IPS-18a (cell line): ENCODE measurements around the gene C19orf33.

Experiments used
- H3K27ac ChIP-seq: one replicate; pipeline ENCODE4 v1.5.1; 2013; ENCODE audit warnings: low read length
- H3K27me3 ChIP-seq: one replicate; pipeline ENCODE4 v1.6.1; 2013; ENCODE audit warnings: mild to moderate bottlenecking, low read length; ENCODE audit not compliant: control insufficient read depth, insufficient read depth
- H3K36me3 ChIP-seq: one replicate; pipeline ENCODE4 v1.6.1; 2013; ENCODE audit warnings: low read depth, low read length; ENCODE audit not compliant: control insufficient read depth
- H3K4me1 ChIP-seq: one replicate; pipeline ENCODE4 v1.6.1; 2013; ENCODE audit warnings: low read depth, low read length; ENCODE audit not compliant: control insufficient read depth
- H3K4me3 ChIP-seq: one replicate; pipeline ENCODE4 v1.5.1; 2013; ENCODE audit warnings: low read length
- H3K9ac ChIP-seq: one replicate; pipeline ENCODE4 v1.6.1; 2013; ENCODE audit warnings: mild to moderate bottlenecking, low read length, moderate library complexity
- H3K9me3 ChIP-seq: one replicate; pipeline ENCODE4 v1.6.1; 2013; ENCODE audit warnings: low read depth, low read length; ENCODE audit not compliant: control insufficient read depth

C19orf33 gene

DNA sequence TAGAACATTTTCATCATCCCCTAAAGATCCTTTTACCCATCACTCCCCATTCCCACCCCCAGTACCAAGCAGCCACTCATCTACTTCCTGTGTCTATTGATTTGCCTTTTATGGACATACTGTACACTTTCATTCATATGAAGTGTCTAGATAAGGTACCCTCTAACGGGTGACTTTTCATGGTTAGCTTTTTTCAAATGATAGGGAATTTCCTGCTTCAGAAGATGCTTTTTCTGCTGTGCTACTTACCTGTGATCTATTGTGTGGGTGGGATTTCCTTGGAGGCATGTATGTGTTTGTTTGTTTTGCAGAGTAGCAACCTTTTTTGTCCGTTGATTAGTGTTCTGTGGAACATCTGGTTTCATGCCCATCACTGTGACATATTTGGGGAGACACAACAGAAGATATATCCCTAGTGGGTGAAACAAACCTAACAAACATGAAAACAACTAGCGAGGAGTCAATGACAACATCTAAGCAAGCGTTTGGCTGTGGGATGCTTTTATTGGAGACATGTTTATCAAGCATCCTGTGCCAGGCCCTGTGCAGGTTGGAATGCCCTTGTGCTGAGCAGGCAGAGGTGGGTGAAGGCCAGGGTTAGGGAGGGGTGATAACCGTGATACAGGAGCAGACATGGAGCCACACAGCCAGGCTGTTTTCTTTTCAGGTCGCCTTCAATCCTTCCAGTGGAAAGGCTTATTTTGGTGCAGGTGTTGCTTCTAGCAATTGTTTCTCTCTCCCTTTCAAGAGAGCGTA, 22.1 kb upstream of the C19orf33 start:
- H3K9me3 ChIP-seq = no peaks in the 10 kb centered on the region
- H3K4me3 ChIP-seq = no peak overlapping the region
- no peak overlapping the region for H3K9ac ChIP-seq
- H3K27me3 ChIP-seq = no peaks in the 10 kb centered on the region
- H3K4me1 ChIP-seq = no peaks in the 10 kb centered on the region
- no peak overlapping the region for H3K27ac ChIP-seq
- H3K36me3 ChIP-seq = peaks cover 18% of the 10 kb centered on the region

DNA sequence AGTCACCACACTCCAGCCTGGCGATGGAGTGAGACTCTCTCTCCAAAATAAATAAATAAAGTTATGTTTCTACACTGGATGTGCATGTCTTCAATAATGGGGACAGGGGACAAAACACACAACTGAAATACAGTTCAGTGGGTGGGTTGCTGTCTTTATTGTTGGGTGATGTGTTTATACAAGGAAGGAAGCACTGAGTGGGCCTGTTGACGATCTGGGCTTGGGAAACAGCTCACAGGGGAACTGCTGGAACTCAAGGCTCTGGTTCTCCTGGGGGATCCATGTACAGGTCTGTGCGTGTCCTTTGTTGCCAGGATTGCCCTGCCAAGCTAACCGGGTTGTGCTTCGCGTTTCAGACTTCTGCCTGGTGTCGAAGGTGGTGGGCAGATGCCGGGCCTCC, 20.8 kb upstream of the C19orf33 start:
- Histone ChIP-seq H3K36me3 (peaks cover 26% of the 10 kb centered on the region), H3K4me1 (no peaks in the 10 kb centered on the region), H3K27ac (no peak overlapping the region), H3K27me3 (no peaks in the 10 kb centered on the region), H3K9me3 (no peaks in the 10 kb centered on the region), H3K4me3 (no peak overlapping the region), H3K9ac (no peak overlapping the region)

DNA sequence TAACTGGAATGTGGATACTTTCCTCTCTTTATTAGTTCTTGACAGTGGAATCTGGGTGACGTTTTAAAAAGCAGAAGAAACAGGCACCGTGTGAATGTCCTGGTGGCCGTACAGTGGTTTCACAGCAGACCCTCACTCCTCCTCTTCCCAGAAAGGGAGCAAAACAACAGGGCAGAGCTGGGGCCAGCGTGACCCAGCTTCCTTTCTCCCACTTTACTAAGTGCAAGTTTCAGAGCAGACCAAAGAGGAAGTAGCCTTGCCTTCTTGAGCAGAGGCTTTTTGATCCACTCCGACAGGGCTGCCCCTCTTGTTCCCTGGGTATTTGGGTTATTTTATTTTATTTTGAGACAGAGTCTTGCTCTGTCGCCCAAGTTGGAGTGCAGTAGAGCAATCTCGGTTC, 19.6 kb upstream of the C19orf33 start:
- no peak overlapping the region for H3K4me3 ChIP-seq
- H3K27me3 ChIP-seq = no peaks in the 10 kb centered on the region
- no peaks in the 10 kb centered on the region for H3K9me3 ChIP-seq
- H3K4me1 ChIP-seq = no peaks in the 10 kb centered on the region
- H3K27ac ChIP-seq = no peak overlapping the region
- no peak overlapping the region for H3K9ac ChIP-seq
- peaks cover 34% of the 10 kb centered on the region for H3K36me3 ChIP-seq

DNA sequence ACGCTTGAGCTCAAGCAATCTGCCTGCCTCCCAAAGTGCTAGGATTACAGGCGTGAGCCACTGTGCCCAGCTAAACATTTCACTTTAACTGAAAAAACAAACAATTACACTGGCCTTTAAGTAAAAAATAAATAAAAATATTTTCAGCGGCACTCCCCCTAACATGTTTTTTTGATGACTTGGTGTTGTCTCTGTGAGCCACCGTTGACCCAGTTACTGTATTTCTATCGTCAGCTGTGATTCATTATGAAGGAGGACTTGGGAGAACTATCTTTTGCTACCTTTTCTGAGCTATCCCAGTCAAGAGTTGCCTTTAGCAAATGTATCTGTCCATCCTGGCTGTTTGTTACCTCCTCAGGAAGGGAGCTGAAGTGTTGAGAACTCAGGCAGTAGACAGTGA, 18.5 kb upstream of the C19orf33 start:
- Histone ChIP-seq H3K4me1 (no peaks in the 10 kb centered on the region), H3K9ac (no peak overlapping the region), H3K4me3 (no peak overlapping the region), H3K36me3 (peaks cover 45% of the 10 kb centered on the region), H3K27me3 (no peaks in the 10 kb centered on the region), H3K27ac (no peak overlapping the region), H3K9me3 (no peaks in the 10 kb centered on the region)

DNA sequence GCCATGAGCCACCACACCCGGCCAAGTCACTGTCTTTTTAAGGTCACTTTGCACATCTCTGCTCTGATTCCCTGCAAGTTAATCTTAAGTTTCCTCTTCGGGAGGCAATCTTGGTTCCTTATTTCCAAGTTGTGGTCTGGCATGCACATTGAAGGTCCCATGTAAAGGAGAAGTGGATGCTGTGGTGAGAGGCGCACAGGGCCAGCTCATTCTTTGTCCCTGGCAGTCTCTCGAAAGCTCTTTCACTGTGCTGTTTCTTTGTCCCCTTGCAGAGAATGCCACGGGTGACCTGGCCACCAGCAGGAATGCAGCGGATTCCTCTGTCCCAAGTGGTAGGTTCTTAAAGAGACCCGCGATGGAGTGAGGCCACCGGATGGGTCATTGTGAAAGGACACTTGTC, 16.4 kb upstream of the C19orf33 start:
- Histone ChIP-seq H3K27ac (no peak overlapping the region), H3K36me3 (peaks cover 61% of the 10 kb centered on the region), H3K9ac (no peak overlapping the region)

DNA sequence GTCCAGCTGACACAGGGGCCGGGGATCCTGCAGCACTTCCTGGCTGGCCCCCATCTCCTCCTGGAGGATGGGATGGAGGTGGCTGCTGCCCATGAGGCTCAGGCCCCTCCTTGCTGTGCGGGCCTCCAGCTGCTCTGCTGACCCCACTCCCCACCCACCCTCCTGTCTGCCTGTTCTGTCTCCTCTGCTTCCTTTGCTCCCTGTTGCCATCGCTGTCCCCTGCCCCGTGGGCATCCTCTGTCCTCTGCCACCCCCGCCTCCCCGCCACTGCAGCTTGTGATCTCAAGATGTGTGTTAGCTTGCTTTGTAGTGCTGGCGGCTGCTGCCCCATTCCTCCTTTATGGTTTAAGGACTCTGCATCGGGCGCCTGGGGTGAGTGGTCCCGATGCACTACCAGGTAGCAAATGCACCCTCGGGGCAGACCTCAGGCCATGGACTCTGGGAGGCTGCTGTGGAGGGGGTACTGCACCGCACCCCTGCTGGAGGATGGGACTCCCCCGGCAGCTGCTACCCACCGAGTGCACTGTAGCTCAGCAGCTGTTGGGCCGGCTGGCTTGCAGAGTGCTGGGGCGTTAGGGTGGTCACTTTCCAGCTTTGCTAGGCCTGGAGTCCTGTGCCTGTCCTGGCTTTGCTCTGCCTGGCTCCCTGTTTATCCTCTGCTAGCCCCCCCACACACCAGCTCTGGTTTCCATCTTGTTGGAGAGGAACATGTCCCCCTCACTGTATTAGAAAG, 15.8 kb upstream of the C19orf33 start:
- H3K4me1 ChIP-seq = no peaks in the 10 kb centered on the region
- no peaks in the 10 kb centered on the region for H3K9me3 ChIP-seq
- no peaks in the 10 kb centered on the region for H3K27me3 ChIP-seq
- peaks cover 68% of the 10 kb centered on the region for H3K36me3 ChIP-seq
- no peak overlapping the region for H3K27ac ChIP-seq
- no peak overlapping the region for H3K9ac ChIP-seq
- H3K4me3 ChIP-seq = no peak overlapping the region

More for the DNA sequence above, 16.4 kb upstream of the C19orf33 start:
- no peak overlapping the region for H3K4me3 ChIP-seq
- H3K4me1 ChIP-seq = no peaks in the 10 kb centered on the region
- H3K27me3 ChIP-seq = no peaks in the 10 kb centered on the region
- H3K9me3 ChIP-seq = no peaks in the 10 kb centered on the region

DNA sequence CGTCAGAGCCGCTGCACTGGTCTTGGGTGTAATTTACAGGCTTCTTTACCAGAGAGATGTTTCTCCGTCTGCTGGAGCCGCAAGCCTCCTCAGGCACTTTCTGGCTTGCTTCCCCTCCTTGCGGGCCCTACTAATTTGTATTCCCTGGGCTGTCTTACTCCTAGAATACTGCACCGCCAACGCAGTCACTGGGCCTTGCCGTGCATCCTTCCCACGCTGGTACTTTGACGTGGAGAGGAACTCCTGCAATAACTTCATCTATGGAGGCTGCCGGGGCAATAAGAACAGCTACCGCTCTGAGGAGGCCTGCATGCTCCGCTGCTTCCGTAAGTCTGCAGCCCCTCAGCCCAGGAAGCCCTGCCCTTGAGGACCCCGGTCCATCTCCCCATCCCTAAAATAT, 14.1 kb upstream of the C19orf33 start:
- Histone ChIP-seq H3K36me3 (peaks cover 59% of the 10 kb centered on the region), H3K4me3 (no peak overlapping the region), H3K27ac (no peak overlapping the region), H3K27me3 (no peaks in the 10 kb centered on the region), H3K4me1 (no peaks in the 10 kb centered on the region), H3K9me3 (no peaks in the 10 kb centered on the region), H3K9ac (no peak overlapping the region)

DNA sequence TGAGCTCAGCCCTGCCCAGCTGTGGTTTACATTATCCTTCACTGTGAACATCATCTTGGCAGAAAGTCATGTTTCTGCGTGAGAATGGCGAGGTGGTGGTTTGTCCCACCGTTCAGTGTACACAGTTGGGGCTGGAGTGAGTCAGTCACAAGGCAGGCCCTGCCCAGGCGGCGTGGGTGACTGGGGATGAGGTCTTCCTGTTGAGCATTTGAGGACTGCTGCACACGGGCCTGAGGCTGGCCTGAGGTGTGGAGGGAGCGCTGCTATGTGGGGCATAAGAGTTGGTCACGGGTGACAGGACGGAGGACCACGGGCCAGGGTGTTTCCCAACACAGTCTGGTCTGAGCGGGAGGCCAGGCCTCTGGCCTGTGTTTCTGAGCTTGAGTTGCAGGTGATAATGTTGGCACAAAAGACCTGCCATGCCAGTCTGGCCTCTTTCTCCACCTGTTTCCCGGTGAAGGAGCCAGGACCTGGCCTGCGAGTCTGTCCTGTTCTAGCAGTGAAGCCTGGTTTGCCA, 13.4 kb upstream of the C19orf33 start:
- H3K36me3 ChIP-seq = peaks cover 56% of the 10 kb centered on the region
- no peak overlapping the region for H3K27ac ChIP-seq
- no peaks in the 10 kb centered on the region for H3K27me3 ChIP-seq
- H3K9me3 ChIP-seq = no peaks in the 10 kb centered on the region
- H3K9ac ChIP-seq = no peak overlapping the region
- no peak overlapping the region for H3K4me3 ChIP-seq
- no peaks in the 10 kb centered on the region for H3K4me1 ChIP-seq

DNA sequence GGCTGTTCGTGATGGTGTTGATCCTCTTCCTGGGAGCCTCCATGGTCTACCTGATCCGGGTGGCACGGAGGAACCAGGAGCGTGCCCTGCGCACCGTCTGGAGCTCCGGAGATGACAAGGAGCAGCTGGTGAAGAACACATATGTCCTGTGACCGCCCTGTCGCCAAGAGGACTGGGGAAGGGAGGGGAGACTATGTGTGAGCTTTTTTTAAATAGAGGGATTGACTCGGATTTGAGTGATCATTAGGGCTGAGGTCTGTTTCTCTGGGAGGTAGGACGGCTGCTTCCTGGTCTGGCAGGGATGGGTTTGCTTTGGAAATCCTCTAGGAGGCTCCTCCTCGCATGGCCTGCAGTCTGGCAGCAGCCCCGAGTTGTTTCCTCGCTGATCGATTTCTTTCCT, 12.2 kb upstream of the C19orf33 start:
- Histone ChIP-seq H3K4me1 (no peaks in the 10 kb centered on the region), H3K27ac (no peak overlapping the region), H3K9ac (no peak overlapping the region), H3K36me3 (peaks cover 51% of the 10 kb centered on the region), H3K27me3 (no peaks in the 10 kb centered on the region), H3K9me3 (no peaks in the 10 kb centered on the region), H3K4me3 (no peak overlapping the region)

DNA sequence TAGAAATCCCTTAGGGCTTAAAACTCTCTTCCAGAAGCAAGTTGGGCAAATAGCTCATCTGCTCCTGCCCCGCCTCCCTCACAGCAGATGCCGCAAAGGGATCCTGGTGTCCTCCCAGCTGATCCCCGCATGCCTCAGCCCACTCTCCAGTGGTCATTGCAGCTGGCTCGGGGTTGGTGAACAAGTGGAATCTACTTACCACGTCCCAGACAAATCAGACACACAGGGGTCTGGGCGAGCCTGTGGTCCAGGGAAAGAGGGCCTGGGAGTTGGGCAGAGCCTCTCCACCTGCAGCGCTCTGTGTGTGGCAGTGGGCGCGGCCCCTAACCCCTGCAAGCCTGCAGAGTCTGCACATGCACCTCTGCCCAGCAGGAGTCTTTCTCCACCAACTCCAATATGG, 10.8 kb upstream of the C19orf33 start:
- Histone ChIP-seq H3K4me3 (no peak overlapping the region), H3K27ac (no peak overlapping the region), H3K27me3 (no peaks in the 10 kb centered on the region), H3K4me1 (no peaks in the 10 kb centered on the region), H3K36me3 (peaks cover 42% of the 10 kb centered on the region), H3K9ac (no peak overlapping the region), H3K9me3 (no peaks in the 10 kb centered on the region)

DNA sequence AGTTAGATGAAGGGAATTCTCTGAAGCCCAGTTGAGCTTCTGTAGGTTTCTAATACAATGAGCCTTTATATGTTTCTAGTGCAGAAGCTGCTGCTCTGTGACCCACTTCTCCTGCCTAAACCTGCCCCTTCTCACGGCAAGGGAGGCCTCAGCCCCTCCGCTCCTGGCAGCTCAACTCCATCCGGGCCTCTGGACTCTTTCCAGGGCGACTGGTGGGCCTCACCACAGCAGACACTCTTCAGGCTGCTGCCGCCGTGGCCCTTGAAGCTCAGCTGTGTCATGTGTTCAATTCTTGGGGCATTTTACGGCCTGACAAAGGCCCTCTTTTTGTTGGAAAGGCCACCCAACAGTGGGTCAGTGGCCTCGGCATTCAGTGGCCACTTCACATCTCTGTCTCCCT, 10.0 kb upstream of the C19orf33 start:
- no peak overlapping the region for H3K4me3 ChIP-seq
- H3K27me3 ChIP-seq = no peaks in the 10 kb centered on the region
- H3K9ac ChIP-seq = no peak overlapping the region
- no peak overlapping the region for H3K27ac ChIP-seq
- H3K36me3 ChIP-seq = peaks cover 34% of the 10 kb centered on the region
- no peaks in the 10 kb centered on the region for H3K4me1 ChIP-seq
- no peaks in the 10 kb centered on the region for H3K9me3 ChIP-seq
